MG63 (cell line): ENCODE results near the gene RPL28. TPM values are rescaled to one million over a fixed set of nuclear protein-coding genes. Genes with fewer than 3 reads are reported as not detected.
A peak's percentile ranks its signal among the peaks of the same experiment; 100 is the strongest.
"Not testable (repeated sequence)": the region's sequence is repeated elsewhere in the genome, so short reads cannot be mapped to it uniquely, and the experiment has no call there.

Source experiments
- DNase-seq: peaks from one replicate; pipeline ENCODE4 v3.0.0-alpha.2; 2020
- H3K27me3 ChIP-seq: fragments of 250-450 bp; sonication (Bioruptor Pico); 2 replicates; pipeline ENCODE4 v1.5.1; 2020; ENCODE audit warnings: mild to moderate bottlenecking, moderate library complexity
- H3K36me3 ChIP-seq: fragments of 250-450 bp; sonication (Bioruptor Pico); 2 replicates; pipeline ENCODE4 v1.5.1; 2020; ENCODE audit warnings: mild to moderate bottlenecking, moderate library complexity
- H3K4me3 ChIP-seq: fragments of 250-450 bp; sonication (Bioruptor Pico); 2 replicates; pipeline ENCODE4 v1.5.1; 2020; ENCODE audit warnings: mild to moderate bottlenecking, moderate library complexity
- H3K9me3 ChIP-seq: fragments of 250-450 bp; sonication (Bioruptor Pico); 2 replicates; pipeline ENCODE4 v1.5.1; 2020; ENCODE audit warnings: mild to moderate bottlenecking, moderate library complexity
- total RNA-seq: library from RNA; depleted of rRNA; stranded (reverse); fragments of >200 nt; shearing (Covaris generic); gene quantifications from 2 replicates; pipeline ENCODE4 v1.2.3, GENCODE V29; 2014; ENCODE audit warnings: low replicate concordance

Gene RPL28
- total RNA-seq, 1 experiment from 2014 or later, result 409 TPM

DNA sequence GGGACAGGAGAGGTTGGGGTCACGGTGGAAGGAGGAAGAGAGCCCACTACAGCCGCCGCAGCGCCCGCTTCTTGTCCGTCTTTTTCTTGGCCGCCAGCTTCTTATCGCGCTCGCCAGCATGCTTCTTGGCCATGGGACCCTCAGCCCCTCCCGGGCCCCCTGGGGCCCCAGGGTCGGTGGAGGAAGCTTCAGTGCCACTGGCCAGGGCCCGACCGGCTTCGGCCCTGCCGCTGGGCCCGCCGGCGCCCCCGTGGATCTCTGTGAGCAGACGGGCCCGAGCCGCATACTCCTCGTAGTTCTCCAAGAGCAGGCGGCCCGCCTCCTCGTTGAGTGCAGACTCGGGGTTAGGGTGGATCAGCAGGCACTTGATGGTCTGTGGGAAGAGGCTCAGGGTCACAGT is 15.7 kb downstream of the RPL28 start:
- not testable (repeated sequence) for H3K4me3 ChIP-seq, H3K9me3 ChIP-seq, H3K27me3 ChIP-seq, DNase-seq
- peaks cover 67% of the 10 kb centered on the region for H3K36me3 ChIP-seq

- H3K4me3 ChIP-seq, result no peak overlapping the region
- no peaks in the 10 kb centered on the region for H3K9me3 ChIP-seq
- DNase-seq, result no peak
- H3K27me3 ChIP-seq, result no peaks in the 10 kb centered on the region
- peaks cover 75% of the 10 kb centered on the region for H3K36me3 ChIP-seq
These were observed 16.8 kb downstream of the RPL28 start for GRCh38 chr19:55402509-55402908.

DNA sequence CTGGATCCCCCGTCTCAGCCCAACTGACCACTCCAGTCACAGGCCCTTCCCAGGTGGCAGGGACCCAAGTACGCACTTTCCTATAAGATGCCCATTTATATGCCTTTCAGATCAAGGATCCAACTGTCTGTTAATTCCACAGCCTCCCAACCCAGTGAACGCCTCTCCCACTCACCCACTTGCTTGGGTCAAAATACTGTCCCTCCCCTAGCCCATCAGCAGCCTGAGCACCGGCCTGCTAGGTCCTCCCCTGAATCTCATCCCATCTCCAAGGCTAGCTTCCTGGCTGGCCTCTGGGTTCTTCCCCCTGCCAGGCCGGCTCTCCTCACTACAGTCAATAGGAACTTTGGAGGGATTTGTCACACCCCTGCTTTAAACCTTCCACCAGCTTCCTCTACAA is 19.9 kb downstream of the RPL28 start:
- Histone ChIP-seq H3K9me3 (no peaks in the 10 kb centered on the region), H3K27me3 (no peaks in the 10 kb centered on the region), H3K4me3 (peak overlapping the region; percentile 98), H3K36me3 (peaks cover 64% of the 10 kb centered on the region)
- DNase-seq, result no peak

DNA sequence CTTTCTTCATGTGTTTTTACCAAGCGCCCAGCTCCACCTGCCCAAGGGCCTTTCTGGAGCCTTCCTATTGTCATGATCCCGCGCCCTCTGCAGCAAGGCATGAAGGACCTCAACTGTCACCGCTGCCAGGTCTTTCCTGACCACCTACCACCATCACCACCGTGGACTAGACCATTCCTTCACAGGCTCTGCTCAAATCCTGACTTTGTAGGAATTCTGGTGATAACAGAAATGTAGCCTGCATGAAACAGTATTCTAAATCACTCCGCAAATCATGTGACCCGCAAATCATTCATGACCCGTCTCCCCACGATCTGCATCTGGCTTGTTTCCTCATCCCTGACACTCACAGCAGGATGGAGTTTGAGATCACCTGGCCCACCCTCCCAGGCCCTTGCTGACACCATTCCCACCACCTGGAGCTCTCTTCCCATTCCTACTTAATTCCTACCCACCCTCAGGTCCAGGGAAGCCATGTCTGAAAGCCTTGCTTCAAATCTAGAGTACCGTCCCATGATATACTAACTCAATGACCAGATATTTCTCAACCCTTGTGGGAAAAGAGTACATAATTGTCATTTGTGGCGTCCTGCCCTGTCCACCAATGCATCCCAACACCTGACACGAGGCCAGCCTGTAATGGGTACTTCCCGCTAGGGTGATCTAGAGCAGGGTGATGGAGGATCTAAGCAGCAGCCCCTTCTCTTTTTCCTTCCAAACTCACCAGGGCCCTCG is 20.5 kb downstream of the RPL28 start:
- peaks cover 58% of the 10 kb centered on the region for H3K36me3 ChIP-seq
- no peaks in the 10 kb centered on the region for H3K9me3 ChIP-seq
- H3K27me3 ChIP-seq, result no peaks in the 10 kb centered on the region
- H3K4me3 ChIP-seq, result peak overlapping the region; percentile 98
- DNase-seq, result no peak

GRCh38 chr19:55406826-55407549 is 21.3 kb downstream of the RPL28 start:
- Histone ChIP-seq H3K36me3 (peaks cover 52% of the 10 kb centered on the region), H3K4me3 (peak overlapping the region; percentile 98), H3K9me3 (no peaks in the 10 kb centered on the region), H3K27me3 (no peaks in the 10 kb centered on the region)
- peak; percentile 48 for DNase-seq

- not testable (repeated sequence) for DNase-seq, H3K27me3 ChIP-seq, H3K9me3 ChIP-seq
- H3K36me3 ChIP-seq, result peaks cover 47% of the 10 kb centered on the region
- peak within 1 kb of the TSS; percentile 98 for H3K4me3 ChIP-seq
These were observed 21.7 kb downstream of the RPL28 start, which contains the start of gene UBE2S for GRCh38 chr19:55407550-55407799. Gene UBE2S, minus strand, starts transcription at chr19:55407788. Its CDS starts 199 bp downstream, at chr19:55407589.

- peak; percentile 99 for DNase-seq
- Histone ChIP-seq H3K36me3 (peaks cover 42% of the 10 kb centered on the region), H3K27me3 (no peaks in the 10 kb centered on the region), H3K9me3 (no peaks in the 10 kb centered on the region), H3K4me3 (peak overlapping the region; percentile 98)
These were observed 22.2 kb downstream of the RPL28 start for GRCh38 chr19:55407800-55408532.

- H3K36me3 ChIP-seq, result peaks cover 37% of the 10 kb centered on the region
- no peaks in the 10 kb centered on the region for H3K9me3 ChIP-seq
- no peak for DNase-seq
- peak overlapping the region; percentile 32 for H3K4me3 ChIP-seq
- no peaks in the 10 kb centered on the region for H3K27me3 ChIP-seq
These were observed 22.8 kb downstream of the RPL28 start for GRCh38 chr19:55408533-55408872.

- H3K9me3 ChIP-seq, H3K27me3 ChIP-seq, DNase-seq, H3K4me3 ChIP-seq: not testable (repeated sequence)
- H3K36me3 ChIP-seq, result peaks cover 30% of the 10 kb centered on the region
These were observed 23.4 kb downstream of the RPL28 start for GRCh38 chr19:55409179-55409578.

DNA sequence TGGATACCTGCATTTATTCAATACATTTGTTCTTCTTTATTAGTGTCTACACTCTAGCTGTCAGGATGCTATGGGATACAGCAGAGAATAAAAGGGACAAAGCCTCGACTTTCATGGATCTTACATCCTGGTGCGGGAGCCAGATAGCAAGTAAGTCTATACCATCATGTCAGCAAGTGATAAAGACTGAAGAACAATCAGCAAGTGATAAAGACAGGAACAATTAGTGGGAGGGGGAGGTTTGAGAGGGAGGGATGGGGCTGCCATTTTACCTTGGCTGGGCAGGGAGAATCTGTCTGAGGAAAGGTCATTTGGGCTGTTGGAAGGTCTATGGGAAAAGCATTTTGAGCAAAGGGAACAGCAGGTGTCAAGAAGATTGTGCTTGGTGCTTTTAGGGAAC is 24.4 kb downstream of the RPL28 start:
- DNase-seq, result no peak
- Histone ChIP-seq H3K9me3 (no peaks in the 10 kb centered on the region), H3K4me3 (no peak overlapping the region), H3K36me3 (peaks cover 20% of the 10 kb centered on the region), H3K27me3 (no peaks in the 10 kb centered on the region)

DNA sequence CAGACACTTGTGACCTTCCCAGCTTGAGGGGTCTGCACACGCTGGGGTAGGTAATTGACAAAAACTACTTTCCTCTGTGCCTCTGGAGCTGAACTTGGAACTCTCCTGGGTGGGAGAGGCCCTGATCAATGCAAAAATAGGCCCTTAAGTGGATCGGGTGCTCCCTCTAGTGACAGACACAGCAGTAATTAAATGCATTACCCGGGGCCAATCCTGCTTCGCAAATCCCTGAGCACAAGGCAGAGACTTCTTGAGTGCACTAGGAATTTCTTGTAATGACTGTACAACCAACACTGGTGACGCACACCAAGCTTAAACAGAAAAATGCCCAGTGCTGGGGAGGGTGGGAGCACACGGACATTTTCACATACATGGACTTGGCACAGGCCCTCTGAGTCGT is 32.5 kb downstream of the RPL28 start:
- no peak overlapping the region for H3K4me3 ChIP-seq
- no peaks in the 10 kb centered on the region for H3K27me3 ChIP-seq
- H3K9me3 ChIP-seq, result no peaks in the 10 kb centered on the region
- DNase-seq, result peak; percentile 72
- H3K36me3 ChIP-seq, result no peaks in the 10 kb centered on the region

- no peak overlapping the region for H3K4me3 ChIP-seq
- no peaks in the 10 kb centered on the region for H3K36me3 ChIP-seq
- peaks cover 2% of the 10 kb centered on the region; the same call in 1 of the 2 replicates for H3K27me3 ChIP-seq
- no peak for DNase-seq
- H3K9me3 ChIP-seq, result no peaks in the 10 kb centered on the region
These were observed 33.4 kb downstream of the RPL28 start for GRCh38 chr19:55419103-55419502.

DNA sequence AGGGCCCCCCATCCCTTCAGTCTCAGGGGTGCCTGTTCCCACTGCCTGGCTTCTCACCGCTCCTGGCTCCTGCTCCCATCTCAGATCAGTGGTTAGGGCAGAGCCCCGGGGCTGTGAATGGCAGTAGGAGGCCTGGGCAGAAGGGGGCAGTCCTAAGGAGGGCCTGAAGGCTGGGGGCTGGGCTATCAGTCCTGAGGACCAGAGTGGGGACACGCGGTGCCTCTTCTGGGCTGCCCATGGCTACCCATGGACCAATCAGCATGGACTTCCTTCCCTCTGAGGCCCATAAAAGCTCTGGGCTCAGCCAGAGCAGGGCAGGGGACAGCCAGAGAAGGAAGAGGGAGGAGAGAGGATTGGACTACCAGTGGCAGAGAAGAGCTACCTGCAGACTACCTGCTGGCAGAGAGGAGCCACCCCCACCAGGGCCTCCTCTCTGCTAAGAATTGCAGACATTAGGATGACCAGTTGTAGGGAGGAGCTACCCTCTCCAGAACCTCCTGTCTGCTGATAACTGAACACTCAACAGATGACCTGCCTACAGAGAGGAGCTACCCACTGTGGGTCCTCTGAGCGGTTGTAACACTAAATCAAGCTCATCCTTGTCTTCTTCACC is 34.0 kb downstream of the RPL28 start:
- Histone ChIP-seq H3K4me3 (no peak overlapping the region), H3K27me3 (peaks cover 5% of the 10 kb centered on the region; the same call in 1 of the 2 replicates)
- no peak for DNase-seq

DNA sequence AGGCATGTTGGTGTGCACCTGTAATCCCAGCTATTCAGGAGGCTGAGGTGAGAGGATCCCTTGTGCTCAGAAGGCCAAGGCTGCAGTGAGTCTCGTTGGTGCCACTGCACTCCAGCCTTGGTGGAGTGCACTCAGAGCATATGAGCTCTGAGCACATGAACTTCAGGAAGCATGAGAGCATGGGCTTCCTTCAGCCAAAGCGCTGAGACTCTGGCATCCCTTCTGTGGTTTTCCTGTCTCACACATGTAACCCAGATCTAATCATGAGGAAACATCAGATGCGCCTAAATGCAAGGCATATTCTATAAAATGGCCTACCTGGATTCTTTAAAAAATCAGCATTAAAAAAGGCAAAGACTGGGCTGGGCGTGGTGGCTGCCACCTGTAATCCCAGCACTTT is 35.5 kb downstream of the RPL28 start:
- not testable (repeated sequence) for H3K27me3 ChIP-seq, H3K9me3 ChIP-seq, DNase-seq, H3K4me3 ChIP-seq, H3K36me3 ChIP-seq

More for the DNA sequence above, 34.0 kb downstream of the RPL28 start:
- Histone ChIP-seq H3K9me3 (no peaks in the 10 kb centered on the region), H3K36me3 (no peaks in the 10 kb centered on the region)

DNA sequence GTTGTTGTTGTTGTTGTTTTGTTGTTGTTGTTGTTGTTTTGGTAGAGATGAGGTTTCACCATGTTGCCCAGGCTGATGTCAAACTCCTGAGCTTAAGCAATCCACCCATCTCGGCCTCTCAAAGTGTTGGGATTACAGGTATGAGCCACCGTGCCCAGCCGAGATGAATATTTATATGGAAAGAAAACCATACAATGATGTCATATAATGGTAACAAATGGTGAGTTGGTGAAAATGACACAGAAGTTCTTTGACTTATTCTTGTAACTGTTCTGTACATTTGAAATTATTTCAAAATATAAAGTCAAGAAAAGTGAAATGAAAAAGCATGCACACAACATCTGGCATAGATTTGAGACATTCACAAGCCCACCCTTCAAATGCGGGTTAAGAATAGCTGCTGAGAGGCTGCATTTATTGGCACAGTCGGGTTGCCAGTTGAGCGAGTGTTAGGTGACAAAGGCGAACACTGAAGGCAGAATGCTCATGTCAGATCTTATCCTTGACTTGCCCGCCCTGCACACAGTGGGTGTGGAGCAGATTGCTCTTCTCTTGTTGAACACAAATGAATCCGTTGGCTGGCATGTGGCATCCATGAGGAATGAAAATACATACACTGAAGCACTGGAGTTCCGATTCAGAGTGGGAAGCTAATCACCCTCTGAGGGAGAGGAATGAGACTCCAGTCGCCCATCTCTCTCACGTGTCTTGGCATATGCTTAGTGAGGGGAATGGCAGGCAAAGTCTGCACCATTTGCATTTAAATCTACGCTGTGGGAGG is 37.7 kb downstream of the RPL28 start:
- peaks cover 9% of the 10 kb centered on the region; the same call in 1 of the 2 replicates for H3K27me3 ChIP-seq

GRCh38 chr19:55424518-55424917 is 38.8 kb downstream of the RPL28 start:
- H3K9me3 ChIP-seq, result no peaks in the 10 kb centered on the region
- no peak for DNase-seq
- H3K27me3 ChIP-seq, result peaks cover 9% of the 10 kb centered on the region; the same call in 1 of the 2 replicates

More for the DNA sequence above, 37.7 kb downstream of the RPL28 start:
- no peak for DNase-seq
- H3K9me3 ChIP-seq, result no peaks in the 10 kb centered on the region
- no peaks in the 10 kb centered on the region for H3K36me3 ChIP-seq
- H3K4me3 ChIP-seq, result no peak overlapping the region

More at GRCh38 chr19:55424518-55424917, 38.8 kb downstream of the RPL28 start:
- H3K4me3 ChIP-seq, result no peak overlapping the region
- H3K36me3 ChIP-seq, result no peaks in the 10 kb centered on the region
